Fibroblast of mammary gland (primary cell): ENCODE results near the gene ODAD4.

Source experiments
- DNase-seq: peaks from one replicate; pipeline ENCODE4 v3.0.0-alpha.2; 2010; ENCODE audit warnings: low read depth
- H3K4me3 ChIP-seq: 2 replicates; pipeline ENCODE4 v1.5.1; 2011; ENCODE audit warnings: low read depth, mild to moderate bottlenecking, low read length, moderate library complexity; ENCODE audit not compliant: control insufficient read depth
- CTCF ChIP-seq: conservative IDR thresholded peaks from 2 replicates; pipeline ENCODE4 v1.5.1; 2011; ENCODE audit warnings: low read depth, low read length, inconsistent platforms; ENCODE audit not compliant: control insufficient read depth, insufficient read depth

ODAD4 gene

GRCh38 chr17:41893384-41893783 lies 37.0 kb upstream of the ODAD4 start:
- no peak for TF ChIP-seq CTCF
- H3K4me3 ChIP-seq = no peak overlapping the region
- DNase-seq = no peak

- TF ChIP-seq CTCF = no peak
- DNase-seq = peak; percentile 97
- no peak overlapping the region for H3K4me3 ChIP-seq
Observed at GRCh38 chr17:41894791-41895331, 35.6 kb upstream of the ODAD4 start.

- no peak for TF ChIP-seq CTCF
- DNase-seq = peak; percentile 73
Observed at GRCh38 chr17:41895617-41896016, 34.8 kb upstream of the ODAD4 start.

GRCh38 chr17:41896726-41897125 lies 33.7 kb upstream of the ODAD4 start:
- DNase-seq = no peak
- no peak for TF ChIP-seq CTCF
- H3K4me3 ChIP-seq = no peak overlapping the region

More at GRCh38 chr17:41895617-41896016, 34.8 kb upstream of the ODAD4 start:
- H3K4me3 ChIP-seq = no peak overlapping the region

GRCh38 chr17:41901646-41902045 lies 28.8 kb upstream of the ODAD4 start:
- H3K4me3 ChIP-seq = no peak overlapping the region
- DNase-seq = no peak
- no peak for TF ChIP-seq CTCF

- no peak for DNase-seq
- no peak overlapping the region for H3K4me3 ChIP-seq
- no peak for TF ChIP-seq CTCF
Observed at GRCh38 chr17:41904242-41904841, 26.1 kb upstream of the ODAD4 start.
